NCI-H82 treated with DMSO at 0.1 percent for 48 hours (cell line): Measurements from ENCODE around the gene ZC2HC1B.

Source experiments
- DNase-seq: peaks from one replicate; lab custom pipeline; 2025; ENCODE audit not compliant: unreplicated experiment; lab: John Stamatoyannopoulos, UW

Gene ZC2HC1B

DNA sequence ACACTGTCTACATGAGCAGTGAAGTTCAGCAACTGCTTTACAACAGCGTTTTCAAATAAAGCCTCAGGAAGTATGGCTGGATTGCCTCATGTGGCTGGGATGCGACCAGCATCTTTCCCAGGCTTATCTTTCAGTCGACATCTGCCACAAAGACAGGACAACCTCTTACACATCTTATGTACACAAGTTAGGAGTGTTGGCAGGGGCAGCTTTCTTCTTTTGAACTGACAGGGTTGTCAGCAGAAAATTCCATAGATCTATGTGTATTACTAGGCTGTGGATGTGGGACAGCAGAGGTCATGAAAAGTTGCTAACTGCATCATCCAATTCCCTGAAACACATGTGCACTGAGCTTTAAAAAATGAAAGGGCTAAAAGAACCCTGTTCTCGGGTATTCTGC lies 95.7 kb downstream of the ZC2HC1B start:
- DNase-seq, result no peak

DNA sequence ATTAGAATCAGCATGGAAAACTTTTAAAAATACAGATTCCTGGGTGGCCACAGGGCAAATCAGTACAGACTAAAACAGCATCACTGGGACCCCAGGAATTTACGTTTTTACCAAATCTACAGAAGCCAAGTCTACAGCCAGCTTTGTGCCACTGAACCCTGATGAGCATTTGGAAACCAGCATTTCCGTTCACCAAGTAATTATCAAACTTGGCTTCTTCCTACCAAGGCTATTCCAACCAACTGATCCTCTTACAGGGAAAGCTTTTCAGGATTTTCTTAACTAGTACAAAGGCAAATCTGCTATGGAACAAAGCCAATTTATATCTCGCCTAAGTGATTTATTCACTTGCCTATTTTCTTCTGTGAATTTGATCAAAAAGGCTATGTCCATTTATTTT lies 96.8 kb downstream of the ZC2HC1B start:
- DNase-seq, result peak; percentile 40

DNA sequence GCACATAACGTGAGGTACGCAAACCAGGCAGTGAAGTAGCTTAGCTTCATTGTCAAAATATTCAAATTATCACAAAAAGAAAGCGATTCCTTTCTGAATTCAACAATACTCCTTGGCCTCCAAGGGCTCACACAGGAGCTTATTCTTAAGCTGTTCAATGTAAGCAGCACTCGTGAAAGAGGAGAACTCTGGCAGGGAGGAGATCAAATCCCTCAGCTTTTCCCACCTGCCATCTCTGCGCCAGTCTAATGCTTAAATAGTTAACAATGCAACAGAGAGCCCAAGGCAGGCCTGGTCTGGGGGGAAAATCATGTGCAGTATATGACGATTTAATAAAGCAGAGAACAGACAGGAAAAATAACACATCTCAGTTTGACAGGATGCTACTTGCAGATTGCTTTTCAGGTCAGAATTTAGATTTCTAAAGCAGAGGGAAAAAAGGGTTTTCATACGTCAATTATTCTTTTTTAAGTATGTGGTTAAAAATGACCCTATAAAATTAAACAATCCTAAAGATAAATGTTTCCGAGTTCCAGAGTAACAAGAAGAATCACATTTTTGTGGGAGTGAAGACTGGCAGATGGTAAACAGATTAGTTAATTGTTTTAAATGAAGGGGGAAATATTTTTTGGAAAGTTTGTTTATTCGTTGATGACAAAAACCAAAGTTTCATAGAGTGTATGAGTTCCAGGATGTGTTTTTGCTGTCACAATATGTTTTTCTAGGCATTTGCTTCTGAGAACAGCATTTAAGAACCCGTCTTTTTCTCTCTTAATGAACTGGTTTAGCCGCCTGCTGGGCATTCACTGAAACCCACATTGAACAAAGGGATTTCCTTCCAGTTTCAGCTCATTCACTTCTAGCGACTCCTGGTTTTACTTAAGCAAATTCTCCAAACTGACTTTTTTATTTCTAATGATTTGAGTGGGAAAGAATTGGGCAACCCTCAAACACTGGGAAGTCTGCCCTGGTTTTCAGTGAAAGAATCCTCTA lies 97.9 kb downstream of the ZC2HC1B start:
- peak; percentile 34 for DNase-seq

DNA sequence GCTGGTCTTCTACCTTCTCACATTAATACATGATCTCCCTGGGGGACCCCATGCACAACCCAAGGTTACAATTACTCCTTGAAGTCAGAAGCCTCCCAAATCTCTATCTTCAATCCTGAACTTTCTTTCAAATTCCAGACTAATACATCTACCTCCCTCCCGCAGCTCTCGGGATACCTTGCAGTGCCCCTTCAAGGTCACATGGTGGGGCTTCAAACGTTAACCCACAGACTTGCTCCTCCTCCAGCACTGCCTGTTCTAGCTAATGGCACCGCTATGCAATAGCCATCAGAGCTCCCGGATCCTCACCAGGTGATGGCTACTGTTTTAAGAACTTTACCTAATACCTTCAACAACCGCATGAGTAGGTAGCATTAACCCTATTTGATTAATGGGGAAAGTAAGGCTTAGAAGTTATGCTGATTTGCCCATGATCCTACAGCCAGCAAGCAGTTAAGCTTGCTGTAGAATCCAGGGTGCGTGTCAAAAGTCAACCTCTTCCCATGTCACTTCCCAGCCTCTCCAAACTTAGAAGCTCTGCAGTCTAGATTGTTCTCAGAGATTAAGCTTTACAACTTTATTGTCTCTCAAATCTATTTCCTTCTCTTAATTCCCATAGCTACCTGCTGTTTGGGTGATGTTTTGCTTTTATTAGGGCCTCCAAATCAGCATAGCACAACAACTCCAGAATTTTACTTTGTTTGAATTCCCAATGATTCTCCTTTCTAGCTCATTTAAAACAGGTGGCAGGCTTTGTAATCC lies 99.1 kb downstream of the ZC2HC1B start:
- no peak for DNase-seq

DNA sequence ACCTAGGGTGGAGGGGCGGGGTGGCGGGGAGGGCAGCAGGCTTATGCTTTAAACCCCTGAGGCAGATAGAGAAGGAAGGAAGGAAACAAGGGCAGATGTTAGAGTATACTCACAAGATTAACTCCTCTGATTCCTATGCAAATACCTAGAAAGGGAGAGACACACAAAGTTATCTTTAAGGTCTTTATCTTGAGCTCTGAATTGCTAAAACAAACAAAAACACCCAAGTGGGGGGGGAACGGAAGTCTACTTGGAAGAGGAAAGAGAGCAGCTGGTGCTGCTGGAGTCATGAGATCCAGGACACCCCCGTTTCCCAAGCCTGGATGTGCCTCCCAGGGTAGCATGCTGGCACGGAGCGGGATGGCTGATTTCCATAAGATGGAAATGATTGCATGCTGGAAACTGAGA lies 100.4 kb downstream of the ZC2HC1B start:
- peak; percentile 80 for DNase-seq

DNA sequence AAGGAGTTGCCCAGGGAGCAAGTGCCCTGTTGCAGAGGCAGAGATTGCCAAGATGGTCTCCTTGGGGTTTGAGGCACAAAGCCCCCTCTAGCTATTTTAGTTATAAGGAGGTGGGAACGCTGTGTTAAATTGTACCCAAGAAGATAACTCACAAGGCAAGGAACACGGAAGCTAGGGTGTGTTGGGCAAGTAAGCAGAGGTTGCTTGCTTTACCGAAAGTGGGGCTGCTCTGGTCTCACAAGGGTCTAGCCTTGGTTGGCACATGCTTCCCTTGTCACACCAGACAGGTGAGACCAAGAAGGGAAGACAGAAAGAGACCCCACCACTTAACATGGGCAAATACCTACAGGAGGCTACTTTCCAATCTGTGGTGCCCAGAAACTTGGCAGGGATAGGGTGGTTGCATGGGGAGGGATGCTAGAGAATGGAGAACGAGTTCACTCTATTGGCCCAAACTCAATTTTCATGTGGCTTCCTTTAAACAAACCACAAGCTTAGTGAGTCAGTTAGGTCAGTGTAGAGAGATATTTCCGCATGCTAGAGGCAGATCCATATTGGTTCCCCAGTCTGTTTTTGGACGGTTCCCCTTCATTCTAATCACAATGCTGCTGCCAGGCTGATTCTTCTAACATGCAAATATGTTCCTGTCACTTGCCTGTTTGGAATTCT lies 101.4 kb downstream of the ZC2HC1B start:
- DNase-seq, result no peak

DNA sequence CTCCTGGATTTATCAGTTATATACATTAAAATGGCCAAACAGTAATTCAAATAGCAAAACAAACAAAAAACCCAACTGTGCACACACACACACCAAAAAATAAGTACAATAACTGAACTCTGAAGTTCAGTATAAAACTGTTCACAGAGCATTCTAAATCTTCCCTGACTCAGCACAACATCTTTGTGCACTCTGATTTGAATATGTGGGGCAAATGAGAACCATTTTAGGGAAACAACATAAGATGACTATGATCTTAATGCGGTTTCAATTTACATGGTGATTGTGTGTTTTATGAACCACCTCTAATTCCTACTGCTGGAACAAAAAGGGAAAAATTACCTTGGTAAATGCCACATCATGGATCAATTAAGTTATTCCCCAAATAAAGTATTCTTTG lies 102.0 kb downstream of the ZC2HC1B start:
- no peak for DNase-seq

DNA sequence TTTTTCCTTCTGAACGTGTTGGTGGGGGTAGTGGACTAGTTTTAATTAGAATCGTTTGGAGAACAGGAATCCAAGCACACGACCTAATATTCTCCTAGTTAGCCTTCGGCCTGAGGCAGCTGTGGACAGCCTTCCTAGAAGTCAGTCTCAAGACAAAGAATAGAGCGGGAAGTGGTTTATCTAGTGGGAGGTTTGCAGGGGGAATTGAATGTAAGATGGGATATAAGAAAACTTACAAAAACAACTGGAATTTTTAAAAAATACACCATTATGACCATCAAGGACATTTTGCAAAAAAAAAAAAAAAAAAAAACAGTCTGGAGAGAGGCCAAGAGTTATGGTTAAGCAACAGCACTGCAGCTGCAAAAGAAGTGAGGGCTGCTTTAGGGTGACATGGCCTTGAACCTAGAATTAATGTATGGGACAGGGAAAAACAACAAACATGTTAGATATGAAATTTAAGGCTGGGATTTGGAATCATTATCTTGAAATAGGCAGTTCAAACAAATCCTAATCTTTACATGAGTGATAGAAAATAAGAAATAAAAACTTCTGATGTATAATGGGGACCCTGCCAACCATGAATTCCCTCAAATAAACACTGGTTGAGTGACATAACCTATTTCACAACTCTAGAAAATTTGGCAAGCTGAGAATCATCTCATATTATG lies 103.6 kb downstream of the ZC2HC1B start:
- DNase-seq, result no peak

DNA sequence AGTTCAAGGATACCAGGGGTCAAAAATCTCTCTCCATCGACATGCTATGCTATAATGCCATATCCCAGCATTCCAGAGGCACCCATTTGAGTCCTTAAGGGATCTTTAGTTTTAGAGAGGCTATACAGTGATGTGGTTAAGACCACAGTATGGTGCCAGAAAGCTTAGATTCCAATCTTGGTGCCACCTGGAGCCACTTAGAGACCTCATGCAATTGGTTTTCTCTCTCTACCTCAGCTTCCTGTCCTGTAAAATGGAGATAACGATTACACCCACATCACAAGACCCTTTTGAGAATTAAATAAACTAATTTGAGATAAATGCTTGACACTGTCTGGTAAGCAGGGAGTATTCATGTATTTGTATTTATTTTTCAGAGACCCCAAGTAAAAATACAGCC lies 104.8 kb downstream of the ZC2HC1B start:
- no peak for DNase-seq

DNA sequence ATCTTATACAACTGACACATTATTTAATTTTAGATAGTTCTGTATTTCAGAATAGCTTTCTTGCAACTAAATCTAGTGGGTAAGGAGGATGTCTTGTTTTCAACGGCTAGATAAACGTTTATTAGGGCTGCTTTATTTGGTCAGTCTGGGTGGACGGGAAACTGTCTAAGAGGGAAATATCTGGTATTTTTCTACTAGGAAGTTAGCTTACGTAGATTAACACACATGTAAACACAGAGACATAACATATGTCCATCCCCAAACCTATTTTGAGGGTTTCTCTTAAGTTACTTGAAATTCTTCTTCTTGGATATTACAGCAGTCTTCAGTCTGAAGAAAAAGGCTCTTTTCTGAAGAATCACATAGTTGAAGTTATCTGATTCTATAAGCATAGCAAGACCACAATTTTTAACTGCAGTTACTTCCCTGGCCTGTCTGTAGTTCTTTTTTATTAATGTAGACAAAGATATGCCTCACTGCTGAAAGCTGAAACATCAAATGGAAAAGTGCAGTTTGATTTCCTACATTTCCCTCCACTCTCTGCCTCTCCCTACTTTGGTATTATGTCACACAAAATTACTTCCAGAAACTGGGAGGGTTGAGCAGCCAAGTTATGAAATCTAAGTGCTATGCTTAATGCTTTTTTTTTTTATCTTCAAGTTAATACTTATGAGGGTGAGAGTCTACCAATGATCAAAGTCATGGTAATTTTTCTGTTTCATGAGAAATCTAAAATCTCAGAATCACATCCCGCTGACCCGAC lies 106.4 kb downstream of the ZC2HC1B start:
- no peak for DNase-seq

DNA sequence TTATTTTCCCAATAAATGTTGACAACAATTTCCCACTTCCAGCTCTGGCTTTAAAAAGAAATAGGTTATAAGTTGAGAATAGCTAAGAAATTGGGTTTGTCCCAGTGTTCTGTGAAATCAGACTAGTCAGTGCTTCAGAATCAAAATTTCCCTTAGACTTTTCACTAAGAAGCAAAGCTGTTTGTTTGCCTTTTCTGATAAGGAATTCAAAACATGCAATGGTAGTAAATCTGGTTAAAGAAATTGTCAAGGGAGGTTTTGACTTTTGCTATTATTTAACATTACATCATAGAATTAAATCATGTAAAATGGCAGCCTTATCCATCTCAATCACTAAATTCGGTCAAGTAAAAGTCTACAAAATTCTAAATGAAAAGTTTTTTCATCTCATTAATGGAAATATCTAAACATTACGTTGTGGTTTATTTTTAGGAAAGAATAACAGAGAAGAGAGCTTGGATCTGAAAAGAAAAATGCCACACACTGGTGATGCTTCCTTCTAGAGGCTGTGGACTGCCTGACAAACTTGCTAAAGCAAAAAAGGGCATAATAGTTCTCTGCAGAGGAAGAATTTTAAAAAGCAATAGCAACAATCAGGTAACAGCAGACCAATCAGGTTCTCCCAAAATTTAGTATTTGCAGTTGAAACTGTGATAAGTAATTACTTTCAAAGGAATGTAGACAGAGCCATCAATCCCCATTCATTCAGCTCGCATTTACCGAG lies 107.4 kb downstream of the ZC2HC1B start:
- no peak for DNase-seq

DNA sequence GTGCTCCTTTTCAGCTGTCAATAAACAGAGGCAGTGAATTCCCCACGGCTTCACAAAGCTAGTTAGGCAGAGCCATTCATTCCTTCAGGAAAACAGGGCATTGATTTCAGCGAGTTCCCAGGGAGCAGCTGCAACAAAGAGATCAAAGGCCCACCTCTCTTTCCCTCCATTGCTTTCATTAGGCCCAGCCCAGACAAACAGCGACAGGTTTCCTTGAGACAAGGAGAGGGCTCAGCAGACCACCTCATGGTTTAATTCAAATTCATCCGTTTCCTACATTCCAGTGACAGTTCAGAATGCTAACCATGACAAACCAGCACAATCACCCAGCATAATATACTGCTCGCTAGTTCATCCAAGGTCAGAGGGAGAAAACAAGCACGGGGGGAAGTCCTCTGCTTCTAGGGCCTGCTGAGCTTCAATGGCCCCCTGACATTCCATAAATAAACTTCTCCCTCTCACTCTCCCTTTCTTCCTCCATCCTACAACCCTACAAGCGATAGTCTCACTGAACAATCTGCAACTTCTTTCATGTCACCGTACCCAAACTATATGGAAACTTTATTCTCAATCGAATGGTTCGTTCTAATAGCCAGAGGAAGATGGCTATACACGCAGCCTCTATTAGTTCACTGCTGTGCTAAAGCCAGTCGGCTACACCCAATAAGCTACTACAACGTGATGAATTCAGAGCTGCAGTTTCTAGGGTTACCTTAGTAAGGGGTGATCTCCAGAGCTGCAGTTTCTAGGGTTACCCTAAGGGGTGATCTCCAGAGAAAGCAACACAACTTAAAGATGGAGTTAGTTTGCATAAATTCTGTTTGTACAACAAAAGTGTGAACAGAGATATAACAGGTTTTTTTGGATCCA lies 109.1 kb downstream of the ZC2HC1B start:
- DNase-seq, result no peak

DNA sequence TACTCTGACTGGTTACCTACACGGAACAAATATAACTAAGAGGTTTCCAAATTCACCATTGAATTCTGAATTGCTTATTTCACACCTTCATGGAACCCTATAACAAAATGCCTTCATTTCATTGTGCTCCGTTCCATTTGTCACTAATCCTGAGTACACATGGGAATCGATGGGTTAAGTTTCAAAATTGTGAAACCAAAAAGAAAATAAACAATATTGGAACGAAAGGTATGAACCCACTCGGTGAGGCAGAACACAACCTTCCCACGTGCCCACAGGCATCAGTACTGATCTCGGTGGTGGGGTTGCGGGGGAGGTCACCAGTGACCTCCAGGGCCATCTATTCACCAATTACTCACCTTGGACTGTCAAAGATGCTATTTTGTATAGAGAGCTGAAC lies 109.8 kb downstream of the ZC2HC1B start:
- no peak for DNase-seq

DNA sequence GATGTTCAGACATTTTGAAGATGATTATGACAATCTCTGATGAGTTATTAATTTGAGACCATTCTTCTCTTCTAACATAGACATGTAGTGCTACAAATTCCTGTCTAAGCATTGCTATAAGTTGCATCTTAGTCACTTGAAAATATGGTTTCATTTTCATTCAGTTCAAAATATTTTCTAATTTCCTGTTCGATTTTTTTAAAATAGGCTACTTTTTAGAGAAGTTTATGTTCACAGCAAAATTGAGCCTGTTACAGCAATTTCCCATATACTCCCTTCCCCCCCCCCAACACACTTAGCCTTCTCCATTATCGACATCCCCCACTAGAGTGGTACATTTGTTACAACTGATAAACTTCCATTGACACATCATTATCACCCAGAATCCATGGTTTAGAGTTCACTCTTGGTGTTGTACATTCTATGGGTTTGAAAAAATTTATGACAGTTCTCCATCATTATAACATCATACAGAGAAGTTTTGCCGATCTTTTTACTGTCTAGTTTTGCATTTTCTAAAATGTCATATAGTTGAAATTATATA lies 112.6 kb downstream of the ZC2HC1B start:
- no peak for DNase-seq

DNA sequence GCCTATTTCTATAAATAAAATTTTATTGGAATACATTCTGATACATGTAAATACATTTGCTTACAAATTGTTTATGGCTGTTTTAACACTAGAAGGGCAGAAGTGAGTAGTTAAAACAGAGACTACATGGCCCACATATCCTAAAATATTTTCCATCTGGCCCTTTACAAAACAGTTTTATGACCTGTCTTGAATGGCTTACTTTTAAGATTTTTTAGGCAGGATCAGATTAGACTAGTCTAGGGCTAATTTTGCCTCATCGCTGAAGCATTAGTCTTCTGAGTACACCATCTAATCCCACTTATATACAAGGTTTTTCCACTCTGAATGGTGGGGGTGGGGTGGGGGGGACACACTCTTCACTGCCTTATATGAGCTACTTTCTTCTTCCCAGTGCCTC lies 116.6 kb downstream of the ZC2HC1B start:
- DNase-seq, result no peak

DNA sequence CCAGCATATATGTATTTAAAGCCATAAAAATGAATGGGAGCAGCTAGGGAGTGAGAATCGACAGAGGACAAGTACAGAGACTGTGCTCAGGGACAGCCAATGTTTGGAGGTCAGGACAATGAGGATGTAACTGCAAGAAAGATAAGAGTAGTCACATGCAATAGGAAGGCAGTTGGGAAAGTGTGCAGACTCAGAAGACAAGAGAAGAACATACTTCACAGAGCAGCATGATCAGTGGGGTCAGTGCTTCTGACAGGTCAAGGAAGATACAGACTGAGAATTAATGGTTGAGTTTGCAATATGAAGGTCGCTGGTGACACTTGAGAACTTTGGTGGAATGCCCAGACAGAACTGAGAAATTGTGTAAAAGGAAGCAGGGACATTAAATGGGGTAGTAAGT lies 118.7 kb downstream of the ZC2HC1B start:
- no peak for DNase-seq

DNA sequence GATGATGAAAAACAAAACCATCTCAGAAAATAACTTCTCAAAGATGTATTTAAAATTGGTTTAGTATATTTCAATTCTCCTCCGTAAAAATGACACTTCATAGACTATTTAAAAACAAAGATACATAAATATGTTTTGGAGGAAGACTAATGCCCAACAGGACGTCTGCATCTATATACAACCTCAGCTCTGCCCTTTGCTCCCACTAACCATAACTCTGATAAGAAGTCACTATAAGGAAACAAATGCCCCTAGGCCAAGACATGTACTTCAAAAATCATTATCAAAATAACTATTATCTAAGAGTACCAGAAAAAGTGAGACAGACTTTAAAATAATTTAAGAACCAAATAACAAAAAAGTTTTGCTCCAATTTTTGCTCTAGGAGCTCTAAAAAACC lies 120.4 kb downstream of the ZC2HC1B start:
- DNase-seq, result no peak

DNA sequence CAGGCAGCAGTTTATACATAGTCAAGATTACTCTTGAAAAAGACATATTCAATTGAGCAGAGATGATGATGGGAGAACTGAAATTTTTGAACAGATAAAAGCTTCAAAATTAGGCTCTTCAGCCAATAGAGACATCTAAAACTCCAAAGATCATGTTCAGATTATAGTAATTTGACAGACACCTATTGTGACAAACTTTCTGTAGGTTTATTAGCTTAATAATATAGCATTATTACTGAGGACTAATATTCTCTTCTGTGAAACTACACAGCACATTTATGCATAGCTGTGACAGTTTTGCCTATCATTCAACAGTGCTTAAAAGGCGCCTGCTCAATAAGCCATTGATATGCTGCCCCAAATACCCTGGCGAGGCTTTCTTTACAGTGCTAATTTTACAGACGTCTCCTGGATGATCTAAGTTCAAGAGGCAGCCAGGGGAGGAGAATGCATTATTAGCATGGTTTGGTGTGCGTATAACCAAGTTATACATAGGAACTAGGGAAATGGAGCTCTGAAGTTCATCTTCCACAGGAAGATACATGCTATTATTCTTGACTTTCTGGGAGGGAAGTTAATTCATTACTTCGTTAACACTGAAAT lies 122.3 kb downstream of the ZC2HC1B start:
- no peak for DNase-seq
